Ascending aorta (tissue), 2 donors: Measurements from ENCODE around the gene FAM53B. TPM values are rescaled to one million over a fixed set of nuclear protein-coding genes. Genes with fewer than 3 reads are reported as not detected.

ENCODE experiments used
- DNase-seq, 2 donors: peaks; one replicate each; pipeline ENCODE4 v3.0.0-alpha.2; 2019; ENCODE audit warnings: low spot score in 2 of 2
- H3K27ac ChIP-seq, 2 donors: fragments of 200-600 bp; sonication (generic); one replicate each; pipeline ENCODE4 v1.5.1; 2016 to 2017; ENCODE audit warnings: mild to moderate bottlenecking in 1 of 2
- H3K27me3 ChIP-seq: fragments of 200-600 bp; sonication (generic); one replicate; pipeline ENCODE4 v1.5.1; 2017
- H3K36me3 ChIP-seq, 2 donors: fragments of 200-600 bp; sonication (generic); one replicate each; pipeline ENCODE4 v1.5.1; 2016
- H3K4me1 ChIP-seq, 2 donors: fragments of 200-600 bp; sonication (generic); one replicate each; pipeline ENCODE4 v1.5.1; 2016 to 2017; ENCODE audit warnings: mild to moderate bottlenecking in 1 of 2
- H3K4me3 ChIP-seq, 2 donors: fragments of 200-600 bp; sonication (generic); one replicate each; pipeline ENCODE4 v1.5.1; 2016 to 2017; ENCODE audit warnings: mild to moderate bottlenecking in 1 of 2
- H3K9me3 ChIP-seq, 2 donors: fragments of 200-600 bp; sonication (generic); one replicate each; pipeline ENCODE4 v1.5.1; 2016
- intact Hi-C: fragments of 100-400 bp; cut with DNase I; formaldehyde crosslinking; loops from one replicate; pipeline ENCODE4 v1.15.1; 2023
- total RNA-seq: library from RNA; depleted of rRNA; stranded (reverse); fragments of >200 nt; gene quantifications from one replicate; pipeline ENCODE4 v1.1.0, GENCODE V29; 2016
- TF ChIP-seq, protein P1 (sequence below), 3 experiments: fragments of 200-600 bp in 2 of 3; fragments of 450-650 bp in 1 of 3; sonication (generic) in 2 of 3; IDR thresholded peaks; one replicate each; pipeline ENCODE4 v1.5.1; 2016 to 2019; ENCODE audit warnings: antibody characterized with exemption in 3 of 3, mild to moderate bottlenecking in 1 of 3, moderate library complexity in 1 of 3

FAM53B gene
- total RNA-seq, 1 donor from 2014 or later, result 52.5 TPM

DNA sequence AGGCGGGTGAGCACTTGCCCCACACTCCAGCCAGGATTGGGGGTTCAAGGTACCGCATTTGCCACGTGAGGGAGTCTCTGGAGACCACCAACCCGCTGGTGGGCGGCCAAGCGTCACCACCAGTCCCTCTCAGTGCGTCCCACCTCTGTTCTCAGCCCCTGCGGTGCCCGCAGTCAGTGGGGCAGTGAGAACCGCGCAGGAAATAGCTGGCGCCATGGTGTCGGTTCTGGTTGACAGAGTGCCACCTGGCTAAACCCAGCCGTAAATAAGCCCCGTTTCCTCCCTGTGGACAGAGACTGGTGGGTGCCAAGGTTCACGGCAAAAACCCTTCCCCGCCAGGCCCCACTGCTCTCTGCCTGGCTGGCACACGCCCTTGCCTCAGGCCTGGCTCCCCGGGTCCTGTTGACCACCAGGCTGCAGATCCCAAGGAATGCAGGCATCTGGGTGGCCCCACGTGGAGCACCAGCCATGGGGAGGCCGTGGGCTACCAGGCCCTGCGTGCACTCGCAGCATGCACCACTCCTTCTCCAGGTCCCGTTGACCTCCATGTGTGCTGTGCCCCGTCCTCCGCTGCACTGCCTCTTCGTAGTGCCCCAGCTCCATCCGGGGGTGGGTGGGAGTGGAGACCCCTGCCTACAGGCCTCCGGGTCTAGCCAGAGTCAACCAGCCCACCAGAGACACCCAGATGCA lies 142.6 kb downstream of the FAM53B start:
- no peak for DNase-seq
- Histone ChIP-seq H3K4me3 (no peak overlapping the region), H3K36me3 (no peaks in the 10 kb centered on the region), H3K9me3 (no peaks in the 10 kb centered on the region), H3K27me3 (no peaks in the 10 kb centered on the region), H3K27ac (no peak overlapping the region), H3K4me1 (no peaks in the 10 kb centered on the region)
- TF ChIP-seq, protein P1, sequence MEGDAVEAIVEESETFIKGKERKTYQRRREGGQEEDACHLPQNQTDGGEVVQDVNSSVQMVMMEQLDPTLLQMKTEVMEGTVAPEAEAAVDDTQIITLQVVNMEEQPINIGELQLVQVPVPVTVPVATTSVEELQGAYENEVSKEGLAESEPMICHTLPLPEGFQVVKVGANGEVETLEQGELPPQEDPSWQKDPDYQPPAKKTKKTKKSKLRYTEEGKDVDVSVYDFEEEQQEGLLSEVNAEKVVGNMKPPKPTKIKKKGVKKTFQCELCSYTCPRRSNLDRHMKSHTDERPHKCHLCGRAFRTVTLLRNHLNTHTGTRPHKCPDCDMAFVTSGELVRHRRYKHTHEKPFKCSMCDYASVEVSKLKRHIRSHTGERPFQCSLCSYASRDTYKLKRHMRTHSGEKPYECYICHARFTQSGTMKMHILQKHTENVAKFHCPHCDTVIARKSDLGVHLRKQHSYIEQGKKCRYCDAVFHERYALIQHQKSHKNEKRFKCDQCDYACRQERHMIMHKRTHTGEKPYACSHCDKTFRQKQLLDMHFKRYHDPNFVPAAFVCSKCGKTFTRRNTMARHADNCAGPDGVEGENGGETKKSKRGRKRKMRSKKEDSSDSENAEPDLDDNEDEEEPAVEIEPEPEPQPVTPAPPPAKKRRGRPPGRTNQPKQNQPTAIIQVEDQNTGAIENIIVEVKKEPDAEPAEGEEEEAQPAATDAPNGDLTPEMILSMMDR (IDR thresholded peaks at IDR 0.05), result no peak
- intact Hi-C loops, result no loop called here

DNA sequence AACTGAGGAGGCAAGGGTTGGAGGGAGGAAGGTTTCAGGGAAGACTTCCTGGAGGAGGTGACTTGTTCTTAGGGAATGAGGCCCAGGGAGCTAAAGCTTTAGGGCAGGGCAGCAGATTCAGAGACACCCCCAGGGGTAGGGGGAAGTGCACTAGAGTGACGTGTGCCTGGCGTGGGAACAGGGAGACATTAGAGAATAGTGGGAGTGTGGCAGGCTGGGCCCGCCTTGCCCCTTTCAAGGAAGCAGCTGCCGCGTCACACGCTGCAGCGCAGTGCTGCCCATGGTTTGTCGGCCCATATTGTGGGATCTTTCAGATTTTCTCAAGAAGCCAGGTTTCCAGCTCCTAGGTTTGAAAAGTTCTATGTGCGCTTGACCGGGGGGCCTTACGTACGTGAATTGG lies 143.2 kb downstream of the FAM53B start:
- TF ChIP-seq, protein P1 (IDR thresholded peaks at IDR 0.05), result no peak
- no peak for DNase-seq
- Histone ChIP-seq H3K4me1 (no peaks in the 10 kb centered on the region), H3K4me3 (no peak overlapping the region), H3K27me3 (no peaks in the 10 kb centered on the region), H3K36me3 (no peaks in the 10 kb centered on the region), H3K9me3 (no peaks in the 10 kb centered on the region), H3K27ac (no peak overlapping the region)
- intact Hi-C loops, result no loop called here

DNA sequence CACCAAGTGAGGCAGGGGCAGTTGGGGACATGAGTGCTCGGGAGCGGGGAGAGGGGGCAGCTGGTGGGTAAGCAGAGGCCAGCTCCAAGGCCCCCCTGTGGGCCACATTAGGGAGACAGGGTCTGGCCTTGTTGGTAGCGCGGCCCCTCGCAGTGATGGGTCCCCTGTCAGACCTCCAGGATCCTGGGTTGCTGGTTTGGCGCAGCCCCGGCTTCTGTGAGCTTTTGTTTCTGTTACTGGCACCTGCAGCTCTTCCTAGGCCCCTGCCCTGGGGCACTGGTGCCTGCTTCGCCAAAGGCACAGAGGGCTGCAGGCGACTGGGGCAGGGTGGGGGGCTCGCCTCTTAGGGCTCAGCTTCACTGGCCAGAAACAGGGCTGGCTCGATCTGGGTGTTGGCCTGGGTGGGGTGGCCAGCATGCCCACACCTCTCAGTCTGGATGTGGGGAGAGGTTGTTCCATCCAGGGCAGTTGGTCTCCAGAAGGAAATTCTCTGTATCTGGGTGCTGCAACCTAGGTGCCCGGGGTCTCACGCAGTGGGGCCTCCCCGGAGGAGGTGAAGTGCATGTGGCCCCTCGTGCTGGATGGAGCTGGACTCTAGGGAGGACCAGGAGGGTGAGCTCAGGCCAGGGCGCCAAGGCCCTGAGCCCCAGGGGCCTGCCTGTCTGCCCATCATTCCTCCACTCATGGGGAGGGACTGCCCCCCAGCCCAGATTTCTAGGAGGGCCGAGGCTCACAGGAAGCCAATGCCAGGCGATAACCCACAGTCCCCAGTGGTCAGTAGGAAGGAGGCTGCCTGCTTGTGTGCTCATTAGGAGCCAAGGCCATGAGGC lies 143.9 kb downstream of the FAM53B start:
- Histone ChIP-seq H3K9me3 (no peaks in the 10 kb centered on the region), H3K4me3 (no peak overlapping the region), H3K4me1 (no peaks in the 10 kb centered on the region), H3K27me3 (no peaks in the 10 kb centered on the region), H3K36me3 (no peaks in the 10 kb centered on the region), H3K27ac (no peak overlapping the region)
- TF ChIP-seq, protein P1 (IDR thresholded peaks at IDR 0.05), result no peak
- no peak for DNase-seq
- intact Hi-C loops, result no loop called here

DNA sequence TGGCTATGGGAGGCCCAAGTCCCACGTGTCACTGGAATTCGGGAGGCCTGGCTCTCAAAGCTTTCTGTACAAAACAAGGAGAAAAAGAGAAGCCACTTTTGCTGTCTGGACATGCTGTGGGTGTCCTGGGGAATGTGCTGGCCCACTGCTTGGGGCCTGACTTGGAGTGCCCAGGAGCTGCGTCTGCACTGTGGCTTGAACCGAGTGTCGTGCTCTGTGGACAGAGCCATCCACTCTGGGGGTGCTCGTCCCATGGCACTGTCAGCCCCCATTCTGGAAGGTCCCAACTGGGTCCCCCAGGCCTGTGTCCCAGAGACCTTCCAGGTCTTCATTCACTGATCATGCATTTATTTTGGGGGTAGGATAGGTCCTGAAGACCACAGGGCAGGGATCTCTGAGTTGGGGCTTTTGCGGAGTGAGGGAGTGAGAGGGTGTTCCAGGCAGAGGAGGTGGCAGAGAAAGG lies 144.6 kb downstream of the FAM53B start:
- Histone ChIP-seq H3K27ac (no peak overlapping the region), H3K4me1 (no peaks in the 10 kb centered on the region), H3K4me3 (no peak overlapping the region), H3K36me3 (no peaks in the 10 kb centered on the region), H3K9me3 (no peaks in the 10 kb centered on the region), H3K27me3 (no peaks in the 10 kb centered on the region)
- DNase-seq, result no peak
- TF ChIP-seq, protein P1 (IDR thresholded peaks at IDR 0.05), result no peak
- intact Hi-C loops, result no loop called here

DNA sequence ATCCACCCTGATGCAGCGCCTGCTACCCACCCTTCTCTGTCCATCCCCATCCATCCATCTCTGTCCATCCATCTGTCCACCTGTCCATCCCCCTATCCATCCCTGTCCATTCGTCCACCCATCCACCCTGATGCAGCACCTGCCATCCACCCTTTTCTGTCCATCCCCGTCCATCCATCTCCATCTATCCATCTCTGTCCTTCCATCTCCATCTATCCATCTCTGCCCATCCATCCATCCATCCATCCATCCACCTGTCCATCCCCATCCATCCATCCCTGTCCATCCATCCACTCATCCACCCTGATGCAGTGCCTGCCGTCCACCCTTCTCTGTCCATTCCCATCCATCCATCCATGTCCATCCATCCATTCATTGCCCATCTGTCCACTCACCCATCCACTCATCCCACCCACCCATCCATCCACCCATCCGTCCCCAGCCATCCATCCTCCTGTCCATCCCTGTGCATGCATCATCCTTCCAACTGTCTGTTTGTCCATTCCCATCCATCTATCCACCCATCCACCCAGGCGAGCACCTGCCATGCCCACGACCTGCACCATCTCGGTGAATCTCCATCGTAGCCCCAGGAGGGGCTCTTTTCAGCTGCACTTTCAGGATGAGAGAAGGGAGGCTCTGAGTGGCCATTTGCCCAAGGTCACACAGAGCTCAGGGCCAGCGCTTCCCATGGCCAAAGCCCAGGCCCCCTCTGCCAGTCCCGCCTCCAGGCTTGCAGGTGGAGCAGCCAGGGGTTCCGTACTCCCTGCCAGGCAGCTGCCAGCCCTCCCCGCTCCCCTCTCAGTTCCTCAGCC lies 145.2 kb downstream of the FAM53B start:
- no peaks in the 10 kb centered on the region for H3K27me3 ChIP-seq
- no peaks in the 10 kb centered on the region for H3K9me3 ChIP-seq
- DNase-seq, result no peak
- intact Hi-C loops, result no loop called here
- TF ChIP-seq, protein P1 (IDR thresholded peaks at IDR 0.05), result no peak
- H3K27ac ChIP-seq, result no peak overlapping the region
- H3K4me3 ChIP-seq, result no peak overlapping the region
- H3K36me3 ChIP-seq, result no peaks in the 10 kb centered on the region
- H3K4me1 ChIP-seq, result no peaks in the 10 kb centered on the region
